Stimulated activated CD4-positive, alpha-beta T cell treated with anti-CD3 and anti-CD28 coated beads, Interleukin-15, amount 100 ng/mL, for 48 hours (primary cell): Measurements from ENCODE around the gene TNFAIP8L1.

Source experiments
- DNase-seq, 2 donors: peaks; one replicate each; pipeline ENCODE4 v3.0.0-alpha.2; 2020; ENCODE audit warnings: low read depth in 2 of 2

TNFAIP8L1 gene

DNA sequence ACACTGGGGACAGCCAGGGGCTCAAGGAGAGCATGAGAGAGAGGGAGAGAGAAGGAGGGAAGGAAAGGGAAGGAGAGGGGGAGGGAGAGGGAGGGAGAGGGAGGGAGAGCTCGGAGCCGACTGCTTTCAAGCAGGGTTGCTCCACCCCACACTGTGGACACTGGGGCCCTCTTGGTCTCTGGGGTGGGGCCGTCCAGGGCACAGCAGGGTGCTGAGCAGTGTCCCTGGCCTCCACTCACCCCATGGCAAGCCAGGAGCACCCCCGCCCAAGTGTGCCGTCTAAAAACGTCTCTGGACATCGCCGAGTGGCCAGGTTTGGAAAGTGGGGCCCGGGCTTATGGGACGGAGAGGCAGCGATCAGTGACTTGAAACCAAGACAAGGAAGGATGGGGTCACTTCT, 63.4 kb downstream of the TNFAIP8L1 start:
- no peak for DNase-seq

- DNase-seq, result no peak
Measured at GRCh38 chr19:4703671-4704316, 64.5 kb downstream of the TNFAIP8L1 start.

DNA sequence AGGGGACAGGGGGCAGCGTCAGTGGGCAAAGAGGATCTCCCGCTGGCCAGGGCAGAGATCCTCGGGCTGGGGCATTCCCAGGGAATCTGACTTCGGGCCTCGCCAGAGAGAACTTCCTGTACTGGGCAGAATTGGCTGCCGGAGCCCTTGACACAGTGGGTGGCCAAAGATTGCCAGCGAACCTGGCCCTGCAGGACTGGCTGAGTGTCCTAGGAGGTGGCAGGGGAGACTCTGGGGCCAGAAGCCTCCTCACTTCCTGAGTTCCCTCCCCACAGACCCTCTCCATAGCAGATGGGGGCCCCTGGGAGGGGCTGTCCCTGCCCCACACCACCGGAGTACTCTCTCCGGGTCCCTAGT, 65.0 kb downstream of the TNFAIP8L1 start:
- DNase-seq, result no peak
